Activated CD4-positive, alpha-beta memory T cell treated with anti-CD3 and anti-CD28 coated beads, Interleukin-2, amount 10 ng/mL, durations not matched to agents 7 days and 5 days (primary cell): ENCODE results near the gene CCNY. TPM values are rescaled to one million over a fixed set of nuclear protein-coding genes. Genes with fewer than 3 reads are reported as not detected.

Source experiments
- CTCF ChIA-PET: fragments of 350-600 bp; sonication (Branson Sonifier 250); formaldehyde crosslinking; loops from one replicate; lab custom pipeline; 2021; ENCODE audit warnings: antibody characterized with exemption, inconsistent platforms; lab: Charles Lee
- POLR2A ChIA-PET: fragments of 350-600 bp; sonication (Branson Sonifier 250); formaldehyde crosslinking; loops from one replicate; lab custom pipeline; 2021; ENCODE audit warnings: antibody characterized with exemption; lab: Charles Lee
- DNase-seq: peaks from one replicate; pipeline ENCODE4 v3.0.0-alpha.2; 2020
- H3K27ac Mint-ChIP-seq: one replicate; pipeline ENCODE4 v1.8.0; 2021; ENCODE audit warnings: mild to moderate bottlenecking, mixed read lengths
- H3K27me3 Mint-ChIP-seq: one replicate; pipeline ENCODE4 v1.8.0; 2021; ENCODE audit warnings: mixed read lengths
- H3K36me3 Mint-ChIP-seq: one replicate; pipeline ENCODE4 v1.8.0; 2021; ENCODE audit warnings: low read depth, mixed read lengths
- H3K4me1 Mint-ChIP-seq: one replicate; pipeline ENCODE4 v1.8.0; 2021; ENCODE audit warnings: mixed read lengths
- H3K4me3 Mint-ChIP-seq: one replicate; pipeline ENCODE4 v1.8.0; 2021; ENCODE audit warnings: mild to moderate bottlenecking, mixed read lengths
- H3K9me3 Mint-ChIP-seq: one replicate; pipeline ENCODE4 v1.8.0; 2021; ENCODE audit warnings: mixed read lengths
- total RNA-seq, 2 experiments: library from RNA; stranded (reverse); gene quantifications; one replicate each; pipeline ENCODE4 v1.2.3, GENCODE V29; 2021

The CCNY gene
- total RNA-seq, 2 experiments from 2014 or later: 49.3 to 56.7 TPM

GRCh38 chr10:35497909-35498308 is 161.6 kb downstream of the CCNY start:
- peaks cover 13% of the 10 kb centered on the region for H3K4me1 Mint-ChIP-seq
- H3K9me3 Mint-ChIP-seq: no peaks in the 10 kb centered on the region
- CTCF ChIA-PET: no interaction called here

GRCh38 chr10:35498693-35499092 is 162.4 kb downstream of the CCNY start:
- Mint-ChIP-seq H3K4me3 (no peak overlapping the region), H3K36me3 (no peaks in the 10 kb centered on the region), H3K4me1 (peaks cover 13% of the 10 kb centered on the region), H3K9me3 (no peaks in the 10 kb centered on the region), H3K27me3 (no peaks in the 10 kb centered on the region), H3K27ac (no peak overlapping the region)
- ChIA-PET POLR2A (no interaction called here), CTCF (no interaction called here)
- no peak for DNase-seq

More at GRCh38 chr10:35497909-35498308, 161.6 kb downstream of the CCNY start:
- H3K36me3 Mint-ChIP-seq: no peaks in the 10 kb centered on the region
- H3K4me3 Mint-ChIP-seq: no peak overlapping the region
- no peaks in the 10 kb centered on the region for H3K27me3 Mint-ChIP-seq
- no peak overlapping the region for H3K27ac Mint-ChIP-seq
- DNase-seq: no peak
- POLR2A ChIA-PET: no interaction called here

GRCh38 chr10:35501923-35502322 is 165.6 kb downstream of the CCNY start:
- Mint-ChIP-seq H3K36me3 (no peaks in the 10 kb centered on the region), H3K4me1 (no peaks in the 10 kb centered on the region), H3K4me3 (no peak overlapping the region), H3K27me3 (no peaks in the 10 kb centered on the region), H3K9me3 (no peaks in the 10 kb centered on the region), H3K27ac (no peak overlapping the region)
- CTCF ChIA-PET: no interaction called here
- POLR2A ChIA-PET: no interaction called here
- DNase-seq: no peak

GRCh38 chr10:35502692-35503091 is 166.4 kb downstream of the CCNY start:
- no peak for DNase-seq
- no peak overlapping the region for H3K4me3 Mint-ChIP-seq
- CTCF ChIA-PET: no interaction called here
- no peak overlapping the region for H3K27ac Mint-ChIP-seq
- H3K36me3 Mint-ChIP-seq: no peaks in the 10 kb centered on the region
- no peaks in the 10 kb centered on the region for H3K4me1 Mint-ChIP-seq
- H3K9me3 Mint-ChIP-seq: no peaks in the 10 kb centered on the region
- POLR2A ChIA-PET: no interaction called here
- H3K27me3 Mint-ChIP-seq: no peaks in the 10 kb centered on the region

GRCh38 chr10:35503578-35503977 is 167.3 kb downstream of the CCNY start:
- H3K36me3 Mint-ChIP-seq: no peaks in the 10 kb centered on the region
- ChIA-PET CTCF (no interaction called here), POLR2A (no interaction called here)
- H3K27ac Mint-ChIP-seq: no peak overlapping the region
- no peaks in the 10 kb centered on the region for H3K9me3 Mint-ChIP-seq
- DNase-seq: no peak
- no peaks in the 10 kb centered on the region for H3K27me3 Mint-ChIP-seq
- no peak overlapping the region for H3K4me3 Mint-ChIP-seq
- no peaks in the 10 kb centered on the region for H3K4me1 Mint-ChIP-seq

- no peaks in the 10 kb centered on the region for H3K36me3 Mint-ChIP-seq
- DNase-seq: no peak
- H3K27me3 Mint-ChIP-seq: no peaks in the 10 kb centered on the region
- no peaks in the 10 kb centered on the region for H3K9me3 Mint-ChIP-seq
- ChIA-PET CTCF (no interaction called here), POLR2A (no interaction called here)
- no peaks in the 10 kb centered on the region for H3K4me1 Mint-ChIP-seq
- H3K4me3 Mint-ChIP-seq: no peak overlapping the region
- H3K27ac Mint-ChIP-seq: no peak overlapping the region
Observed at GRCh38 chr10:35504132-35504531, 167.8 kb downstream of the CCNY start.

GRCh38 chr10:35505241-35505873 is 169.0 kb downstream of the CCNY start:
- no peaks in the 10 kb centered on the region for H3K4me1 Mint-ChIP-seq
- H3K27ac Mint-ChIP-seq: no peak overlapping the region
- CTCF ChIA-PET: no interaction called here
- no peak overlapping the region for H3K4me3 Mint-ChIP-seq
- no peaks in the 10 kb centered on the region for H3K27me3 Mint-ChIP-seq
- DNase-seq: no peak
- POLR2A ChIA-PET: no interaction called here
- no peaks in the 10 kb centered on the region for H3K9me3 Mint-ChIP-seq
- H3K36me3 Mint-ChIP-seq: no peaks in the 10 kb centered on the region

- no peak for DNase-seq
- no peaks in the 10 kb centered on the region for H3K4me1 Mint-ChIP-seq
- no peak overlapping the region for H3K4me3 Mint-ChIP-seq
- peaks cover 5% of the 10 kb centered on the region for H3K36me3 Mint-ChIP-seq
- POLR2A ChIA-PET: no interaction called here
- no peak overlapping the region for H3K27ac Mint-ChIP-seq
- CTCF ChIA-PET: interaction anchor here (0.9 kb wide), 1 partner anchor 387 kb away, joined by 3 read pairs; no protein-coding TSS in a partner anchor
- no peaks in the 10 kb centered on the region for H3K9me3 Mint-ChIP-seq
- no peaks in the 10 kb centered on the region for H3K27me3 Mint-ChIP-seq
Observed at GRCh38 chr10:35506741-35507140, 170.4 kb downstream of the CCNY start.

- Mint-ChIP-seq H3K27me3 (no peaks in the 10 kb centered on the region), H3K27ac (no peak overlapping the region), H3K36me3 (peaks cover 5% of the 10 kb centered on the region), H3K4me3 (no peak overlapping the region), H3K9me3 (no peaks in the 10 kb centered on the region), H3K4me1 (no peaks in the 10 kb centered on the region)
- DNase-seq: no peak
- ChIA-PET CTCF (no interaction called here), POLR2A (no interaction called here)
Observed at GRCh38 chr10:35507519-35508109, 171.3 kb downstream of the CCNY start.

GRCh38 chr10:35508647-35509046 is 172.3 kb downstream of the CCNY start:
- Mint-ChIP-seq H3K4me3 (no peak overlapping the region), H3K9me3 (no peaks in the 10 kb centered on the region), H3K36me3 (peaks cover 5% of the 10 kb centered on the region), H3K4me1 (no peaks in the 10 kb centered on the region), H3K27ac (no peak overlapping the region), H3K27me3 (no peaks in the 10 kb centered on the region)
- POLR2A ChIA-PET: no interaction called here
- CTCF ChIA-PET: no interaction called here
- no peak for DNase-seq

- Mint-ChIP-seq H3K36me3 (peaks cover 5% of the 10 kb centered on the region), H3K27ac (no peak overlapping the region), H3K4me1 (no peaks in the 10 kb centered on the region), H3K9me3 (no peaks in the 10 kb centered on the region), H3K27me3 (no peaks in the 10 kb centered on the region), H3K4me3 (no peak overlapping the region)
- CTCF ChIA-PET: no interaction called here
- no peak for DNase-seq
- POLR2A ChIA-PET: no interaction called here
Observed at GRCh38 chr10:35510891-35511290, 174.6 kb downstream of the CCNY start.

GRCh38 chr10:35511647-35512046 is 175.3 kb downstream of the CCNY start:
- Mint-ChIP-seq H3K36me3 (peaks cover 5% of the 10 kb centered on the region), H3K4me3 (no peak overlapping the region), H3K27ac (no peak overlapping the region), H3K27me3 (no peaks in the 10 kb centered on the region), H3K4me1 (peaks cover 2% of the 10 kb centered on the region), H3K9me3 (no peaks in the 10 kb centered on the region)
- ChIA-PET CTCF (no interaction called here), POLR2A (no interaction called here)
- no peak for DNase-seq

- DNase-seq: no peak
- peaks cover 2% of the 10 kb centered on the region for H3K36me3 Mint-ChIP-seq
- no peaks in the 10 kb centered on the region for H3K9me3 Mint-ChIP-seq
- no peak overlapping the region for H3K27ac Mint-ChIP-seq
- H3K27me3 Mint-ChIP-seq: no peaks in the 10 kb centered on the region
- ChIA-PET CTCF (no interaction called here), POLR2A (no interaction called here)
- no peak overlapping the region for H3K4me3 Mint-ChIP-seq
- H3K4me1 Mint-ChIP-seq: peaks cover 2% of the 10 kb centered on the region
Observed at GRCh38 chr10:35516102-35516670, 179.9 kb downstream of the CCNY start.
